SK-N-SH (cell line): ENCODE results near the gene NREP. TPM values are rescaled to one million over a fixed set of nuclear protein-coding genes. Genes with fewer than 3 reads are reported as not detected.

Experiments
- CTCF ChIA-PET: fragments of 300-600, 350-600 bp; formaldehyde crosslinking; extraction: SDS; loops from one replicate; lab custom pipeline; 2021; lab: Yijun Ruan, JAX
- POLR2A ChIA-PET: fragments of 350-600 bp; sonication (Branson Sonifier 250); formaldehyde crosslinking; extraction: SDS; loops from one replicate; lab custom pipeline; 2020; ENCODE audit warnings: antibody characterized with exemption, inconsistent platforms; lab: Yijun Ruan, JAX
- DNase-seq: peaks from one replicate; pipeline ENCODE4 v3.0.0; 2012
- H2AFZ ChIP-seq: fragments of 200-600 bp; sonication (generic); 2 replicates; pipeline ENCODE4 v1.8.1; 2016; ENCODE audit warnings: antibody characterized with exemption, mild to moderate bottlenecking, low read depth
- H3F3A ChIP-seq: fragments of 200-600 bp; sonication (generic); replicated peaks from 2 replicates; pipeline ENCODE3; 2016; ENCODE audit warnings: antibody characterized with exemption, mild to moderate bottlenecking; ENCODE audit not compliant: insufficient read depth
- H3K27ac ChIP-seq, 2 experiments: fragments of 200-500 bp in 1 of 2; fragments of 200-600 bp in 1 of 2; sonication (Bioruptor generic) in 1 of 2; sonication (generic), shearing (Covaris generic) in 1 of 2; 2 replicates each; pipeline versions ENCODE4 v1.5.1 to v1.6.1; 2014 to 2016; ENCODE audit warnings: low read depth in 2 of 2, inconsistent platforms in 1 of 2, low read length in 1 of 2, mild to moderate bottlenecking in 1 of 2, mixed read lengths in 1 of 2
- H3K27me3 ChIP-seq: fragments of 200-600 bp; sonication (generic), shearing (Covaris generic); 2 replicates; pipeline ENCODE4 v1.6.1; 2016; ENCODE audit warnings: mixed run types; ENCODE audit not compliant: insufficient read depth
- H3K36me3 ChIP-seq, 2 experiments: fragments of 200-500 bp in 1 of 2; fragments of 200-600 bp in 1 of 2; sonication (Bioruptor generic) in 1 of 2; sonication (generic) in 1 of 2; replicated peaks in 1 of 2; 2 replicates each; pipeline versions ENCODE3 to v1.5.1; 2014 to 2016; ENCODE audit warnings: low read length in 1 of 2, mild to moderate bottlenecking in 1 of 2; ENCODE audit not compliant: insufficient read depth in 2 of 2, control insufficient read depth in 1 of 2
- H3K4me1 ChIP-seq, 2 experiments: fragments of 200-500 bp in 1 of 2; fragments of 200-600 bp in 1 of 2; sonication (Bioruptor generic) in 1 of 2; sonication (generic), shearing (Covaris generic) in 1 of 2; 2 replicates each; pipeline versions ENCODE4 v1.5.1 to v1.6.1; 2014 to 2016; ENCODE audit warnings: low read depth in 1 of 2, low read length in 1 of 2, mixed run types in 1 of 2; ENCODE audit not compliant: insufficient read depth in 2 of 2, control insufficient read depth in 1 of 2
- H3K4me2 ChIP-seq: fragments of 200-600 bp; sonication (generic), shearing (Covaris generic); 2 replicates; pipeline ENCODE4 v1.6.1; 2017; ENCODE audit warnings: mixed run types
- H3K4me3 ChIP-seq, 2 experiments: fragments of 200-500 bp in 1 of 2; fragments of 200-600 bp in 1 of 2; sonication (Bioruptor generic) in 1 of 2; sonication (generic), shearing (Covaris generic) in 1 of 2; 2 replicates each; pipeline versions ENCODE4 v1.5.1 to v1.8.1; 2014 to 2016; ENCODE audit warnings: low read depth in 2 of 2, inconsistent platforms in 1 of 2, low read length in 1 of 2, mild to moderate bottlenecking in 1 of 2, mixed read lengths in 1 of 2, moderate library complexity in 1 of 2
- H3K79me2 ChIP-seq: fragments of 200-600 bp; sonication (generic); 2 replicates; pipeline ENCODE4 v1.8.1; 2017; ENCODE audit warnings: mild to moderate bottlenecking; ENCODE audit not compliant: insufficient read depth
- H3K9ac ChIP-seq: fragments of 200-600 bp; sonication (generic); 2 replicates; pipeline ENCODE4 v1.6.1; 2017; ENCODE audit warnings: mixed run types
- H3K9me2 ChIP-seq: fragments of 200-600 bp; sonication (generic); 2 replicates; pipeline ENCODE4 v1.6.1; 2017; ENCODE audit warnings: mixed run types
- H3K9me3 ChIP-seq: fragments of 200-600 bp; sonication (generic); 2 replicates; pipeline ENCODE4 v1.6.1; 2017; ENCODE audit warnings: mixed run types, mild to moderate bottlenecking, moderate library complexity
- H4K20me1 ChIP-seq: fragments of 200-600 bp; sonication (generic); 2 replicates; pipeline ENCODE4 v1.6.1; 2017; ENCODE audit warnings: mild to moderate bottlenecking, mixed run types; ENCODE audit not compliant: insufficient read depth
- ELF1 ChIP-seq: IDR thresholded peaks from 2 replicates; pipeline ENCODE4 v1.4.0; 2012
- FOSL2 ChIP-seq: IDR thresholded peaks from 2 replicates; pipeline ENCODE4 v1.4.0; 2012; ENCODE audit warnings: low read depth, mild to moderate bottlenecking, moderate library complexity, borderline replicate concordance
- GABPA ChIP-seq: IDR thresholded peaks from 2 replicates; pipeline ENCODE4 v1.4.0; 2012; ENCODE audit warnings: low read depth, mild to moderate bottlenecking
- JUND ChIP-seq: IDR thresholded peaks from 2 replicates; pipeline ENCODE4 v1.4.0; 2012
- MXI1 ChIP-seq: IDR thresholded peaks from 2 replicates; pipeline ENCODE4 v1.6.1; 2012; ENCODE audit warnings: mild to moderate bottlenecking, low read depth, low read length, improper control_type of control experiment
- NFIC ChIP-seq: IDR thresholded peaks from 2 replicates; pipeline ENCODE4 v1.4.0; 2012; ENCODE audit warnings: borderline replicate concordance
- NRF1 ChIP-seq: IDR thresholded peaks from 2 replicates; pipeline ENCODE4 v1.6.1; 2012; ENCODE audit warnings: low read depth, mild to moderate bottlenecking, low read length
- PBX3 ChIP-seq: IDR thresholded peaks from 2 replicates; pipeline ENCODE4; 2012
- POLR2AphosphoS5 ChIP-seq: IDR thresholded peaks from 2 replicates; pipeline ENCODE4 v1.6.1; 2012; ENCODE audit warnings: low read depth, low read length
- RAD21 ChIP-seq: IDR thresholded peaks from 2 replicates; pipeline ENCODE4 v1.6.1; 2012; ENCODE audit warnings: mild to moderate bottlenecking, low read length
- REST ChIP-seq: IDR thresholded peaks from 2 replicates; pipeline ENCODE4 v1.6.1; 2012; ENCODE audit warnings: mild to moderate bottlenecking, low read depth, low read length, moderate library complexity
- SIN3A ChIP-seq: IDR thresholded peaks from 2 replicates; pipeline ENCODE4 v1.6.1; 2012; ENCODE audit warnings: low read depth, mild to moderate bottlenecking, low read length, moderate library complexity, borderline replicate concordance
- SMC3 ChIP-seq: IDR thresholded peaks from 2 replicates; pipeline ENCODE4 v1.6.1; 2012; ENCODE audit warnings: low read depth, low read length, improper control_type of control experiment
- TAF1 ChIP-seq: IDR thresholded peaks from 2 replicates; pipeline ENCODE4 v1.6.1; 2012; ENCODE audit warnings: low read depth, mild to moderate bottlenecking, low read length, moderate library complexity, borderline replicate concordance
- USF1 ChIP-seq: IDR thresholded peaks from 2 replicates; pipeline ENCODE4 v1.4.0; 2012; ENCODE audit warnings: low read depth, borderline replicate concordance
- YY1 ChIP-seq: IDR thresholded peaks from 2 replicates; pipeline ENCODE4 v1.4.0; 2012; ENCODE audit warnings: low read depth, mild to moderate bottlenecking
- WGBS: methylation state at CpG from one replicate; pipeline ENCODE4 v1.1.6; 2017; ENCODE audit warnings: low lambda C conversion rate; 5-methylcytosine and 5-hydroxymethylcytosine counted together
- polyA plus RNA-seq, 3 experiments: library from polyadenylated mRNA; depleted of rRNA; stranded (reverse); fragments of >200 nt; gene quantifications; 2 replicates each; pipeline ENCODE4 v1.2.3, GENCODE V29; 2012

Gene NREP
- polyA plus RNA-seq, 1 of the 3 experiments (the other 2 are of a cell fraction) = 94.4 TPM

- TF ChIP-seq USF1 (no peak), NRF1 (no peak), POLR2AphosphoS5 (no peak), SIN3A (no peak), TAF1 (no peak), RAD21 (no peak)
Measured at GRCh38 chr5:111743988-111744387, 13.0 kb downstream of the NREP start (continued).

GRCh38 chr5:111743512-111743911, 13.5 kb downstream of the NREP start:
- H3K27me3 ChIP-seq = no peaks in the 10 kb centered on the region
- H3K79me2 ChIP-seq = peaks cover 82% of the 10 kb centered on the region
- H3K9ac ChIP-seq = no peak overlapping the region
- DNase-seq = no peak
- H3K4me1 ChIP-seq = peaks cover 17 to 36% of the 10 kb centered on the region in 2 experiments
- H3K36me3 ChIP-seq = peaks cover 39 to 40% of the 10 kb centered on the region in 2 experiments
- no peak overlapping the region for H3K4me2 ChIP-seq
- H3K9me3 ChIP-seq = no peaks in the 10 kb centered on the region
- H3F3A ChIP-seq = peaks cover 28% of the 10 kb centered on the region
- H4K20me1 ChIP-seq = peaks cover 3% of the 10 kb centered on the region; the same call in 1 of the 2 replicates
- peak overlapping the region; percentile 19 to 53; a peak in 2 of 4 replicates for H3K27ac ChIP-seq
- POLR2A ChIA-PET = no interaction called here
- no peaks in the 10 kb centered on the region for H3K9me2 ChIP-seq
- CTCF ChIA-PET = interaction anchor here (1.0 to 1.7 kb wide), 2 partner anchors 212 to 256 kb away, joined by 3 to 4 read pairs; no protein-coding TSS in a partner anchor
- no peak overlapping the region for H3K4me3 ChIP-seq
- WGBS = 72% methylated on average over 2 of the region's 2 CpGs
- H2AFZ ChIP-seq = no peak overlapping the region
- TF ChIP-seq NFIC (no peak), YY1 (no peak), FOSL2 (no peak), JUND (no peak), PBX3 (no peak), MXI1 (no peak), RAD21 (no peak), ELF1 (no peak), REST (no peak), SMC3 (no peak), GABPA (no peak)
